HCT116 (cell line): Measurements from ENCODE around the gene ATP8A2. TPM values are rescaled to one million over a fixed set of nuclear protein-coding genes. Genes with fewer than 3 reads are reported as not detected.

ENCODE experiments used
- ATAC-seq: fragments of 200-7000 bp; cut with Tn5 transposase; 2 replicates; pipeline ENCODE4 v1.9.1; 2020; ENCODE audit warnings: mild to moderate bottlenecking, moderate library complexity
- BruUV-seq: library from RNA; stranded (reverse); fragments of 400-500 nt; replicated peaks from 2 replicates; lab custom pipeline; 2021; lab: Mats Ljungman, UMichigan
- CTCF ChIA-PET: fragments of 300-600 bp; sonication (Branson Sonifier 250); formaldehyde crosslinking; loops from one replicate; lab custom pipeline; 2021; ENCODE audit warnings: antibody characterized with exemption; lab: Charles Lee
- POLR2A ChIA-PET: fragments of 300-600, 350-600 bp; sonication (Branson Sonifier 250); formaldehyde crosslinking; loops from one replicate; lab custom pipeline; 2021; ENCODE audit warnings: antibody characterized with exemption; lab: Charles Lee
- RAD21 ChIA-PET, 2 experiments: fragments of 300-600 bp; sonication (Branson Sonifier 250); formaldehyde crosslinking; loops; one replicate each; lab custom pipeline; 2023; ENCODE audit warnings: low total read pairs in 2 of 2; ENCODE audit not compliant: uncharacterized antibody in 2 of 2, unreplicated experiment in 2 of 2, low non-redundant PET in 1 of 2; lab: Charles Lee
- DNase-seq: peaks from one replicate; pipeline ENCODE4 v3.0.0-alpha.2; 2010; ENCODE audit warnings: low read depth, low spot score
- H2AFZ ChIP-seq: fragments of 200-600 bp; shearing (Covaris generic), sonication (generic); 2 replicates; pipeline ENCODE4 v1.6.1; 2017; ENCODE audit warnings: low read depth, mixed run types, mixed read lengths, antibody characterized with exemption, low read length; ENCODE audit not compliant: poor library complexity, severe bottlenecking
- H3K27ac ChIP-seq: 2 replicates; pipeline ENCODE4 v1.5.1; 2012; ENCODE audit warnings: low read depth, low read length
- H3K27me3 ChIP-seq: fragments of 200-600 bp; sonication (generic); 2 replicates; pipeline ENCODE4 v1.6.1; 2016; ENCODE audit warnings: mixed run types, low read length, mixed read lengths; ENCODE audit not compliant: insufficient read depth
- H3K36me3 ChIP-seq, 2 experiments: fragments of 200-500 bp in 1 of 2; fragments of 200-600 bp in 1 of 2; sonication (Bioruptor generic) in 1 of 2; sonication (generic) in 1 of 2; 2 replicates each; pipeline versions ENCODE4 v1.5.1 to v1.6.1; 2014 to 2016; ENCODE audit warnings: low read length in 2 of 2, inconsistent platforms in 1 of 2, mixed read lengths in 1 of 2, mixed run types in 1 of 2; ENCODE audit not compliant: insufficient read depth in 2 of 2, control insufficient read depth in 1 of 2
- H3K4me1 ChIP-seq, 2 experiments: fragments of 200-600 bp in 1 of 2; sonication (generic) in 1 of 2; 2 replicates each; pipeline versions ENCODE4 v1.5.1 to v1.6.1; 2012 to 2017; ENCODE audit warnings: low read length in 2 of 2, inconsistent platforms in 1 of 2, mild to moderate bottlenecking in 1 of 2, mixed read lengths in 1 of 2, mixed run types in 1 of 2, moderate library complexity in 1 of 2; ENCODE audit not compliant: insufficient read depth in 2 of 2, control insufficient read depth in 1 of 2
- H3K4me2 ChIP-seq: fragments of 200-600 bp; sonication (generic); 2 replicates; pipeline ENCODE4 v1.6.1; 2017; ENCODE audit warnings: mixed run types, low read length, mixed read lengths
- H3K4me3 ChIP-seq, 2 experiments: fragments of 200-600 bp in 1 of 2; sonication (generic) in 1 of 2; replicated peaks in 1 of 2; 2 replicates each; pipeline ENCODE4 v1.5.1; 2011 to 2016; ENCODE audit warnings: low read length in 2 of 2, control low read depth in 1 of 2, low read depth in 1 of 2, mild to moderate bottlenecking in 1 of 2, mixed read lengths in 1 of 2, mixed run types in 1 of 2
- H3K79me2 ChIP-seq: fragments of 200-600 bp; sonication (generic); 2 replicates; pipeline ENCODE4 v1.6.1; 2017; ENCODE audit warnings: mild to moderate bottlenecking, mixed run types, low read length, moderate library complexity, mixed read lengths; ENCODE audit not compliant: insufficient read depth
- H3K9ac ChIP-seq: fragments of 200-600 bp; sonication (generic); 2 replicates; pipeline ENCODE4 v1.6.1; 2016; ENCODE audit warnings: low read length, mixed read lengths
- H3K9me2 ChIP-seq: fragments of 200-600 bp; sonication (generic), shearing (Covaris generic); 2 replicates; pipeline ENCODE4 v1.6.1; 2017; ENCODE audit warnings: mixed run types, mild to moderate bottlenecking, moderate library complexity; ENCODE audit not compliant: insufficient read depth
- H3K9me3 ChIP-seq, 2 experiments: fragments of 200-500 bp in 1 of 2; fragments of 200-600 bp in 1 of 2; sonication (Bioruptor generic) in 1 of 2; sonication (generic) in 1 of 2; 2 replicates each; pipeline ENCODE4 v1.6.1; 2014 to 2017; ENCODE audit warnings: low read length in 2 of 2, mixed read lengths in 2 of 2, inconsistent platforms in 1 of 2, low read depth in 1 of 2, mild to moderate bottlenecking in 1 of 2, mixed run types in 1 of 2, moderate library complexity in 1 of 2; ENCODE audit not compliant: control insufficient read depth in 1 of 2, insufficient read depth in 1 of 2
- H4K20me1 ChIP-seq: fragments of 200-600 bp; sonication (generic), shearing (Covaris generic); 2 replicates; pipeline ENCODE4 v1.6.1; 2017; ENCODE audit warnings: mixed run types, mild to moderate bottlenecking, moderate library complexity; ENCODE audit not compliant: insufficient read depth
- ATF3 ChIP-seq: IDR thresholded peaks from 2 replicates; pipeline ENCODE4 v1.6.1; 2012
- CEBPB ChIP-seq: IDR thresholded peaks from 2 replicates; pipeline ENCODE4 v1.6.1; 2012; ENCODE audit warnings: low read depth
- CTCF ChIP-seq, 3 experiments: fragments of 200-600 bp in 1 of 3; sonication (generic) in 1 of 3; IDR thresholded peaks in 2 of 3; conservative IDR thresholded peaks in 1 of 3; 2 replicates each; pipeline ENCODE4 v1.5.1; 2012 to 2017; ENCODE audit warnings: low read depth in 2 of 3, low read length in 2 of 3, antibody characterized with exemption in 1 of 3, borderline replicate concordance in 1 of 3, control low read depth in 1 of 3, mild to moderate bottlenecking in 1 of 3, mixed read lengths in 1 of 3, mixed run types in 1 of 3, moderate library complexity in 1 of 3; ENCODE audit not compliant: insufficient read depth in 1 of 3
- EGR1 ChIP-seq: IDR thresholded peaks from 2 replicates; pipeline ENCODE4 v1.6.1; 2012; ENCODE audit warnings: low read depth
- EZH2phosphoT487 ChIP-seq: fragments of 200-600 bp; IDR thresholded peaks from 2 replicates; pipeline ENCODE4 v1.6.1; 2018; ENCODE audit warnings: antibody characterized with exemption, borderline replicate concordance
- FOSL1 ChIP-seq: IDR thresholded peaks from 2 replicates; pipeline ENCODE4 v1.6.1; 2012; ENCODE audit warnings: low read depth
- JUND ChIP-seq: IDR thresholded peaks from 2 replicates; pipeline ENCODE4 v1.6.1; 2012
- POLR2A ChIP-seq: IDR thresholded peaks from 2 replicates; pipeline ENCODE4 v1.7.0; 2011; ENCODE audit warnings: borderline replicate concordance; ENCODE audit not compliant: insufficient read depth, insufficient read length; ENCODE audit errors: extremely low read depth
- POLR2AphosphoS5 ChIP-seq: IDR thresholded peaks from 2 replicates; pipeline ENCODE4 v1.6.1; 2011; ENCODE audit warnings: mild to moderate bottlenecking, low read depth, low read length, moderate library complexity
- RAD21 ChIP-seq: IDR thresholded peaks from 2 replicates; pipeline ENCODE4 v1.6.1; 2012; ENCODE audit warnings: low read depth, mild to moderate bottlenecking
- SP1 ChIP-seq: IDR thresholded peaks from 2 replicates; pipeline ENCODE4 v1.6.1; 2012; ENCODE audit warnings: low read depth
- TCF7L2 ChIP-seq: IDR thresholded peaks from 2 replicates; pipeline ENCODE4 v1.7.0; 2011; ENCODE audit warnings: borderline replicate concordance, inconsistent platforms; ENCODE audit not compliant: insufficient read depth, insufficient read length; ENCODE audit errors: extremely low read depth
- YY1 ChIP-seq: IDR thresholded peaks from 2 replicates; pipeline ENCODE4 v1.6.1; 2011; ENCODE audit warnings: low read length, low read depth, moderate library complexity, mild to moderate bottlenecking; ENCODE audit not compliant: insufficient replicate concordance; ENCODE audit errors: extremely low read depth
- ZFX ChIP-seq: fragments of 450-650 bp; IDR thresholded peaks from 2 replicates; pipeline ENCODE4 v1.6.1; 2017
- ZNF274 ChIP-seq: fragments of 200-500 bp; sonication (Bioruptor generic); IDR thresholded peaks from 2 replicates; pipeline ENCODE4 v1.6.1; 2014; ENCODE audit warnings: mild to moderate bottlenecking, low read depth, low read length, inconsistent platforms
- intact Hi-C: fragments of 100-400 bp; cut with micrococcal nuclease; formaldehyde crosslinking; loops from 2 replicates; pipeline ENCODE4 v1.10.0; 2022
- total RNA-seq: library from RNA; stranded (reverse); gene quantifications from one replicate; pipeline ENCODE4 v1.2.1, GENCODE V29; 2021; ENCODE audit not compliant: unreplicated experiment

ATP8A2 gene
- total RNA-seq, 1 experiment from 2014 or later: not detected

GRCh38 chr13:25678398-25678797 lies 306.6 kb downstream of the ATP8A2 start:
- H3K4me2 ChIP-seq: no peak overlapping the region
- H3K27ac ChIP-seq: no peak overlapping the region
- H3K9me3 ChIP-seq: no peaks in the 10 kb centered on the region
- no TSS peak for BruUV-seq
- no peak overlapping the region for H3K4me3 ChIP-seq
- no peaks in the 10 kb centered on the region for H4K20me1 ChIP-seq
- POLR2A ChIA-PET: no interaction called here
- no peaks in the 10 kb centered on the region for H3K79me2 ChIP-seq
- no peaks in the 10 kb centered on the region for H3K4me1 ChIP-seq
- TF ChIP-seq CTCF (IDR thresholded peaks at IDR 0.05 in 2 of 3, conservative IDR thresholded peaks at IDR 0.05 in 1 of 3; ENCODE audit: borderline replicate concordance in 1 of 3, insufficient read depth in 1 of 3, low read depth in 2 of 3, low read length in 2 of 3) (peak in 1 of 3 experiments; percentile 10; a peak in 1 of 6 replicates), POLR2A (no peak)
- TF ChIP-seq, all 23 proteins: peak for 1
- no peak overlapping the region for H3K9ac ChIP-seq
- CTCF ChIA-PET: no interaction called here
- intact Hi-C loops: no loop called here
- DNase-seq (no peak), ATAC-seq (no peak)
- no peaks in the 10 kb centered on the region for H3K36me3 ChIP-seq
- no peak overlapping the region for H2AFZ ChIP-seq
- RAD21 ChIA-PET: no interaction called here
- H3K27me3 ChIP-seq: peaks cover 42% of the 10 kb centered on the region
- no peaks in the 10 kb centered on the region for H3K9me2 ChIP-seq

GRCh38 chr13:25679159-25679558 lies 307.4 kb downstream of the ATP8A2 start:
- BruUV-seq: no TSS peak
- intact Hi-C loops: no loop called here
- H3K9me3 ChIP-seq: no peaks in the 10 kb centered on the region
- H3K27ac ChIP-seq: no peak overlapping the region
- DNase-seq (no peak), ATAC-seq (no peak)
- no peak overlapping the region for H3K4me3 ChIP-seq
- no peaks in the 10 kb centered on the region for H3K36me3 ChIP-seq
- POLR2A ChIA-PET: no interaction called here
- H4K20me1 ChIP-seq: no peaks in the 10 kb centered on the region
- no peak overlapping the region for H3K4me2 ChIP-seq
- CTCF ChIA-PET: no interaction called here
- RAD21 ChIA-PET: no interaction called here
- H3K9me2 ChIP-seq: no peaks in the 10 kb centered on the region
- H3K27me3 ChIP-seq: peaks cover 34% of the 10 kb centered on the region
- H3K4me1 ChIP-seq: no peaks in the 10 kb centered on the region
- no peaks in the 10 kb centered on the region for H3K79me2 ChIP-seq
- no peak overlapping the region for H2AFZ ChIP-seq
- H3K9ac ChIP-seq: no peak overlapping the region
- no peak for TF ChIP-seq EGR1
- TF ChIP-seq CEBPB: no peak
- no peak for TF ChIP-seq ATF3
- no peak for TF ChIP-seq FOSL1
- no peak for TF ChIP-seq RAD21
- TF ChIP-seq TCF7L2: no peak
- no peak for TF ChIP-seq POLR2AphosphoS5
- no peak for TF ChIP-seq ZNF274
- TF ChIP-seq JUND: no peak
- no peak for TF ChIP-seq YY1
- no peak for TF ChIP-seq EZH2phosphoT487
- no peak for TF ChIP-seq SP1
- TF ChIP-seq ZFX: no peak
- TF ChIP-seq CTCF (IDR thresholded peaks at IDR 0.05 in 2 of 3, conservative IDR thresholded peaks at IDR 0.05 in 1 of 3; ENCODE audit: borderline replicate concordance in 1 of 3, insufficient read depth in 1 of 3, low read depth in 2 of 3, low read length in 2 of 3): no peak
- no peak for TF ChIP-seq POLR2A
